DOHH2 (cell line): Measurements from ENCODE around the gene RGMB.

ENCODE experiments used
- CTCF ChIP-seq: fragments of 200-600 bp; sonication (generic); IDR thresholded peaks from one replicate; pipeline ENCODE4 v1.5.1; 2014; ENCODE audit warnings: antibody characterized with exemption, mild to moderate bottlenecking, low read depth, low read length; ENCODE audit not compliant: poor library complexity, severe bottlenecking
- EZH2phosphoT487 ChIP-seq: fragments of 200-600 bp; sonication (generic); IDR thresholded peaks from 2 replicates; pipeline ENCODE4 v1.6.1; 2017; ENCODE audit warnings: borderline replicate concordance, mild to moderate bottlenecking, antibody characterized with exemption, low read length, moderate library complexity, mixed read lengths

DNA sequence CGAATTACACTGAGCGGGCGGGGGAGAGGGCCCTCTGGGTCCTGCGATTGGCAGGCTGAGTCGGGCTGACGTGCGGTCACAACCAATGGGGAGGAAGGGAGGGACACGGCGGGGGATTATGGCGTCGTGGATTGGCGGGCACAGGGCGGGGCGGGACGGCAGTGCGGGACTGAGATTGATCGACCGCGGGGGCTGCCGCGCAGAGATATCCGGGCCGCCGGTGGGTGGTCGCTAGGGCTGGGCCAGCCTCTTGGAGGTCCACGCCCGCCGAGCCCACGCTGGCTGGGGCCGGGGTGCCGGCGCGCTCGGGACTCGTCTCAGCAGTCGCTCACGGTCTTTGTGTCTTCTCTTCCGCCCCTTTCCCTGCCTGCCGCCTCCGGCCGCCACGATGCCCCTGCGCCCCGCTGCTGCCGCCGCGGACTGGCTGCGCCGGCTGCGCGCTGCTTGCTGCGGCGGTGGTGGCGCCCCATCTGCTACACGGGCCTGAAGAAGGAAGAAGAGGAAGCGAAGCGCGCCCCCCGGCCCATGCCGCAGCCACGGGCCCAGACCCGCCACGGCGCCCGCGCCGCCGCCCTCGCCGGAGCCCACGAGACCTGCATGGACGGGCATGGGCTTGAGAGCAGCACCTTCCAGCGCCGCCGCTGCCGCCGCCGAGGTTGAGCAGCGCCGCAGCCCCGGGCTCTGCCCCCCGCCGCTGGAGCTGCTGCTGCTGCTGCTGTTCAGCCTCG is at the start of gene RGMB:
- TF ChIP-seq CTCF (no peak), EZH2phosphoT487 (no peak)
